ENCODE measurements around the gene PIAS1.
"Not testable (repeated sequence)": the region's sequence is repeated elsewhere in the genome, so short reads cannot be mapped to it uniquely, and the experiment has no call there.

The PIAS1 gene

GRCh38 chr15:68232937-68233336, 178.8 kb downstream of the PIAS1 start:
- Mint-ChIP-seq H3K27me3 (no peaks in the 10 kb centered on the region), H3K27ac (no peak overlapping the region), H3K4me3 (no peak overlapping the region)

GRCh38 chr15:68234060-68234459, 179.9 kb downstream of the PIAS1 start:
- Mint-ChIP-seq H3K9me3 (ENCODE audit: low read depth) (no peaks in the 10 kb centered on the region), H3K4me1 (ENCODE audit: low read depth) (peaks cover 12% of the 10 kb centered on the region), H3K36me3 (no peaks in the 10 kb centered on the region), H3K4me3 (no peak overlapping the region), H3K27me3 (no peaks in the 10 kb centered on the region), H3K27ac (no peak overlapping the region)

More at GRCh38 chr15:68232937-68233336, 178.8 kb downstream of the PIAS1 start:
- Mint-ChIP-seq H3K9me3 (ENCODE audit: low read depth) (no peaks in the 10 kb centered on the region), H3K4me1 (ENCODE audit: low read depth) (peaks cover 21% of the 10 kb centered on the region), H3K36me3 (no peaks in the 10 kb centered on the region)

GRCh38 chr15:68234520-68234919, 180.4 kb downstream of the PIAS1 start:
- not testable (repeated sequence) for H3K27me3 Mint-ChIP-seq; H3K4me3 Mint-ChIP-seq; H3K27ac Mint-ChIP-seq; H3K9me3 Mint-ChIP-seq (ENCODE audit: low read depth); H3K36me3 Mint-ChIP-seq
- peaks cover 12% of the 10 kb centered on the region for H3K4me1 Mint-ChIP-seq (ENCODE audit: low read depth)

GRCh38 chr15:68235022-68235421, 180.9 kb downstream of the PIAS1 start:
- H3K4me1 Mint-ChIP-seq (ENCODE audit: low read depth): peaks cover 10% of the 10 kb centered on the region
- H3K9me3 Mint-ChIP-seq (ENCODE audit: low read depth): no peaks in the 10 kb centered on the region
- no peaks in the 10 kb centered on the region for H3K27me3 Mint-ChIP-seq

GRCh38 chr15:68239025-68239424, 184.9 kb downstream of the PIAS1 start:
- Mint-ChIP-seq H3K4me3 (no peak overlapping the region), H3K27ac (no peak overlapping the region), H3K4me1 (ENCODE audit: low read depth) (no peaks in the 10 kb centered on the region), H3K27me3 (no peaks in the 10 kb centered on the region), H3K36me3 (peaks cover 8% of the 10 kb centered on the region), H3K9me3 (ENCODE audit: low read depth) (peaks cover 10% of the 10 kb centered on the region)

More at GRCh38 chr15:68235022-68235421, 180.9 kb downstream of the PIAS1 start:
- Mint-ChIP-seq H3K4me3 (no peak overlapping the region), H3K27ac (no peak overlapping the region), H3K36me3 (no peaks in the 10 kb centered on the region)

- H3K4me1 Mint-ChIP-seq (ENCODE audit: low read depth): no peaks in the 10 kb centered on the region
- no peaks in the 10 kb centered on the region for H3K27me3 Mint-ChIP-seq
- peaks cover 12% of the 10 kb centered on the region for H3K36me3 Mint-ChIP-seq
- H3K27ac Mint-ChIP-seq: no peak overlapping the region
- no peak overlapping the region for H3K4me3 Mint-ChIP-seq
- H3K9me3 Mint-ChIP-seq (ENCODE audit: low read depth): peaks cover 10% of the 10 kb centered on the region
These were observed 187.2 kb downstream of the PIAS1 start for GRCh38 chr15:68241088-68241935.

Measured in activated naive CD8-positive, alpha-beta T cell (primary cell).